ENCODE results near the gene CFAP46. TPM values are rescaled to one million over a fixed set of nuclear protein-coding genes. Genes with fewer than 3 reads are reported as not detected.

The CFAP46 gene
- total and polyA plus RNA-seq, 2 donors (not counting 1 experiment from before 2014, with no cell fraction given), result 0.07 TPM; not detected in 1

GRCh38 chr10:132842397-132842796, 100.0 kb downstream of the CFAP46 start:
- peaks cover under 1 to 1% of the 10 kb centered on the region in 2 donors for H3K4me1 ChIP-seq (ENCODE audit: control insufficient read depth in 2 of 2, insufficient read depth in 2 of 2, low read length in 2 of 2)
- no peak overlapping the region for H3K4me3 ChIP-seq (ENCODE audit: control extremely low read depth in 1 of 5, extremely low read depth in 1 of 5, insufficient read depth in 1 of 5, low read depth in 2 of 5, low read length in 4 of 5)
- 100% methylated on average over 3 of the region's 3 CpGs for WGBS (ENCODE audit: insufficient coverage)
- H3K4me2 ChIP-seq (replicated peaks; ENCODE audit: low read depth, low read length, poor library complexity, severe bottlenecking), result no peak overlapping the region
- H3K36me3 ChIP-seq (replicated peaks in 1 of 2; ENCODE audit: control extremely low read depth in 1 of 2, control insufficient read depth in 1 of 2, extremely low read depth in 1 of 2, insufficient read depth in 2 of 2, low read length in 1 of 2), result no peaks in the 10 kb centered on the region
- Mint-ChIP-seq H3K4me3 (no peak overlapping the region), H3K27ac (no peak overlapping the region), H3K4me1 (no peaks in the 10 kb centered on the region), H3K27me3 (peaks cover 19% of the 10 kb centered on the region), H3K9me3 (ENCODE audit: insufficient read depth) (peaks cover 6% of the 10 kb centered on the region)
- ATAC-seq (ENCODE audit: low read depth) (no peak), DNase-seq (no peak)
- no peaks in the 10 kb centered on the region for H3K79me2 ChIP-seq (ENCODE audit: control insufficient read depth, insufficient read depth, low read length)
- intact Hi-C loops (cut with micrococcal nuclease), result no loop called here
- CTCF ChIA-PET, result no interaction called here
- POLR2A ChIA-PET, result no interaction called here
- no peak overlapping the region for H3K27ac ChIP-seq (ENCODE audit: low read length in 2 of 2)
- H3K27me3 ChIP-seq (replicated peaks in 1 of 4; ENCODE audit: control extremely low read depth in 1 of 4, control insufficient read depth in 3 of 4, insufficient read depth in 4 of 4, low read length in 3 of 4), result peaks cover 0 to 4% (median 0%) of the 10 kb centered on the region in 4 experiments
- peaks cover 0 to 58% (median 15%) of the 10 kb centered on the region in 3 donors for H3K9me3 ChIP-seq (ENCODE audit: control extremely low read depth in 1 of 3, control insufficient read depth in 2 of 3, insufficient read depth in 1 of 3, low read length in 2 of 3)
- TF ChIP-seq CTCF (IDR thresholded peaks at IDR 0.05), result no peak
- TF ChIP-seq EZH2 (IDR thresholded peaks at IDR 0.05; ENCODE audit: borderline replicate concordance, insufficient read depth, low read depth, low read length, poor library complexity, severe bottlenecking), result no peak
- H2AFZ ChIP-seq (ENCODE audit: insufficient read depth, low read depth, low read length, poor library complexity, severe bottlenecking), result no peak overlapping the region
- no peak overlapping the region for H3K9ac ChIP-seq (ENCODE audit: low read length)
- no peaks in the 10 kb centered on the region for H4K20me1 ChIP-seq (ENCODE audit: control insufficient read depth, insufficient read depth, low read length, poor library complexity, severe bottlenecking)

- Histone ChIP-seq H3K27ac (ENCODE audit: low read length in 2 of 2) (no peak overlapping the region), H4K20me1 (ENCODE audit: control insufficient read depth, insufficient read depth, low read length, poor library complexity, severe bottlenecking) (no peaks in the 10 kb centered on the region), H3K36me3 (replicated peaks in 1 of 2; ENCODE audit: control extremely low read depth in 1 of 2, control insufficient read depth in 1 of 2, extremely low read depth in 1 of 2, insufficient read depth in 2 of 2, low read length in 1 of 2) (no peaks in the 10 kb centered on the region), H3K4me2 (replicated peaks; ENCODE audit: low read depth, low read length, poor library complexity, severe bottlenecking) (no peak overlapping the region), H3K4me1 (ENCODE audit: control insufficient read depth in 2 of 2, insufficient read depth in 2 of 2, low read length in 2 of 2) (peaks cover 0 to 6% of the 10 kb centered on the region in 2 donors), H2AFZ (ENCODE audit: insufficient read depth, low read depth, low read length, poor library complexity, severe bottlenecking) (no peak overlapping the region), H3K27me3 (replicated peaks in 1 of 4; ENCODE audit: control extremely low read depth in 1 of 4, control insufficient read depth in 3 of 4, insufficient read depth in 4 of 4, low read length in 3 of 4) (peaks cover 0 to 4% (median 1%) of the 10 kb centered on the region in 4 experiments), H3K9ac (ENCODE audit: low read length) (no peak overlapping the region), H3K79me2 (ENCODE audit: control insufficient read depth, insufficient read depth, low read length) (no peaks in the 10 kb centered on the region), H3K4me3 (ENCODE audit: control extremely low read depth in 1 of 5, extremely low read depth in 1 of 5, insufficient read depth in 1 of 5, low read depth in 2 of 5, low read length in 4 of 5) (no peak overlapping the region), H3K9me3 (ENCODE audit: control extremely low read depth in 1 of 3, control insufficient read depth in 2 of 3, insufficient read depth in 1 of 3, low read length in 2 of 3) (peaks cover 0 to 54% (median 15%) of the 10 kb centered on the region in 3 donors)
- intact Hi-C loops (cut with micrococcal nuclease), result no loop called here
- ChIA-PET CTCF (no interaction called here), POLR2A (no interaction called here)
- Mint-ChIP-seq H3K9me3 (ENCODE audit: insufficient read depth) (peaks cover 6% of the 10 kb centered on the region), H3K4me3 (no peak overlapping the region), H3K27ac (no peak overlapping the region), H3K27me3 (peaks cover 19% of the 10 kb centered on the region), H3K4me1 (peaks cover 3% of the 10 kb centered on the region)
- DNase-seq (no peak), ATAC-seq (ENCODE audit: low read depth) (no peak)
- 82% methylated on average over 3 of the region's 3 CpGs for WGBS (ENCODE audit: insufficient coverage)
- TF ChIP-seq EZH2 (IDR thresholded peaks at IDR 0.05; ENCODE audit: borderline replicate concordance, insufficient read depth, low read depth, low read length, poor library complexity, severe bottlenecking) (no peak), CTCF (IDR thresholded peaks at IDR 0.05) (no peak)
Measured at GRCh38 chr10:132841615-132841975, 100.8 kb downstream of the CFAP46 start.
